ENCODE measurements around the gene LCN6.
"Not testable (repeated sequence)": the region's sequence is repeated elsewhere in the genome, so short reads cannot be mapped to it uniquely, and the experiment has no call there.

Gene LCN6

GRCh38 chr9:136722093-136722968, 26.0 kb downstream of the LCN6 start:
- no peak for DNase-seq

- DNase-seq = no peak
Observed at GRCh38 chr9:136721339-136722092, 26.8 kb downstream of the LCN6 start.

- no peak for DNase-seq
Observed at GRCh38 chr9:136720898-136721338, 27.4 kb downstream of the LCN6 start.

- no peak for DNase-seq
Observed at GRCh38 chr9:136720251-136720897, 28.0 kb downstream of the LCN6 start.

GRCh38 chr9:136719195-136719880, 29.0 kb downstream of the LCN6 start:
- DNase-seq = peak; percentile 35

- DNase-seq = no peak
Observed at GRCh38 chr9:136718345-136719194, 29.8 kb downstream of the LCN6 start.

DNA sequence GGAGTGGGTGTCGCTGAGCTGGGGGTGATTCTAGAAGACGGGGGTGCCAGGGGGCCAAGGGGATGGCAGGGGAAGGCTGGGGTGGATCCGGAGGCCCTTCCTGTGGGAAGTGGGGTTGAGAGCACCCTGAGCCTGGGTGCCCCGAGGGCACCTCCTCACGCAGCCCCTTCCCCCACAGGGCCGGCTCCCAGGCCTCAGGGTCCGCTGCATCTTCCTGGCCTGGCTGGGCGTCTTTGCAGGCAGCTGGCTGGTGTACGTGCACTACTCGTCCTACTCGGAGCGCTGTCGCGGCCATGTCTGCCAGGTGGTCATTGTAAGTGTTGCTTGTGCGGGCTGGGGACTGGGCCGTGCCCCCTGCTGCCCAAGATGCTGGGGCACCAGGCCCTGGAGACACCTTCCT, 30.9 kb downstream of the LCN6 start:
- no peak for DNase-seq

- no peak for DNase-seq
Observed at GRCh38 chr9:136714893-136715274, 33.4 kb downstream of the LCN6 start.

- no peak for DNase-seq
Observed at GRCh38 chr9:136714096-136714892, 34.0 kb downstream of the LCN6 start.

DNA sequence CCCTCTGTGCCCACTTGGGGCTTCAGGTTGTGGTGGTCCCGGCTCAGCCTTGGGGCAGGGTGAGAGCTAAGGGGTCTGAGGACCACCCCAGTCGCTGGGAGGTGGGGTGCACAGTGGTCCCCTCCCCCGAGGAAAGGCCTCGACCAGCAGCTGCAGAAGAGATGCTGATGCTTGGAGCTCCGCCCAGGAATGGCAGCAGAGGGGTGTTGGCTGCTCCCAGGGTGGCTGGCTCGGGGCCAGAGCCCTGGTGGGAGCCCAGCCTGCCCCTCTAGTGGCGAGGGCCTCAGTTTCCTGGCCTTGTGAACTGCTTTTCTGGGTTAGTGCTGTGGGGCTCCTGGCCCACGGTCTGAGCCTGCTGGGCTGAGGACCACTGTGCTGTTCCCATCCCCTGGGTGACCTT, 34.8 kb downstream of the LCN6 start:
- no peak for DNase-seq

DNA sequence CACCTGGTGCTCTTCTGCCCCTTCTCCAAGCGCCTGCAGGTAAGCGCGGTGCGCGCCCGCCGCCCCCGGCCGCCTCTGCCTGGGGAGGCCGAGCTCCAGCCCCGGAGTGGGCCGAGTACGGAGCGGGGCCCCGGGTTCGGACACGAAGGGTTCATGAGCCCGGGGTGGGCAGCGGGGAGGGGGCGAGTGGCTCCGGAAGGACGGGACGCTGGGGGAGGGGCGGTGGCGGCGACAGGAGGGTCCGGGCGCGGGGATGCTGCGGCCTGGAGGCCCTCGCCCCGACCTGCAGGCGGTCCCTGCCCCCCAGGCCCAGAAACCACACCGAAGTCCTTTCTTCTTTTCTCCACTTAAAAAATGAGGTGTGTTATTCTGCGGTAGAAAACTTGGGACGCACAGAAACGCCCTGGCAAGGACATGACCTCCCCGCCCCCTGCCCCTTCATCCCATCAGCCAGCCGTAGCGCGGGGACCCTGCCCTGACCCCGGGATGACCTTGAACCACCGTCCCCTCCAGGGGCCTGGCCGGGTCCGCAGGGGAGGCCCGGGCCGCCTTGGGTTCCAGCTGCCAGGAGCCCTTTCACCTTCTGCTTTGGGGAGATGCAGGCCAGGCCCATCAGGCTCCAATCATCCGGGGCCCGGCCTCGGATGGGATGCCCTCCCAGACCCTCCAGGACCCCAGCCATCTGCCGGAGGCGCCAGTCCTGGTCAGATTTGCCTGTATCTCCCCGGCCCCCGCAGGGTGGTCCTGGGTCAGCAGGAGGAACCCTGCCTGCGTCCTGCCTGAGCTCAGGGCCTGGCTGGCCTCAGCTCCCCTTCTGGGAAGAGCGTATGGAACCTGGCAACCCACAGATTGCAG, 35.4 kb downstream of the LCN6 start:
- no peak for DNase-seq

DNA sequence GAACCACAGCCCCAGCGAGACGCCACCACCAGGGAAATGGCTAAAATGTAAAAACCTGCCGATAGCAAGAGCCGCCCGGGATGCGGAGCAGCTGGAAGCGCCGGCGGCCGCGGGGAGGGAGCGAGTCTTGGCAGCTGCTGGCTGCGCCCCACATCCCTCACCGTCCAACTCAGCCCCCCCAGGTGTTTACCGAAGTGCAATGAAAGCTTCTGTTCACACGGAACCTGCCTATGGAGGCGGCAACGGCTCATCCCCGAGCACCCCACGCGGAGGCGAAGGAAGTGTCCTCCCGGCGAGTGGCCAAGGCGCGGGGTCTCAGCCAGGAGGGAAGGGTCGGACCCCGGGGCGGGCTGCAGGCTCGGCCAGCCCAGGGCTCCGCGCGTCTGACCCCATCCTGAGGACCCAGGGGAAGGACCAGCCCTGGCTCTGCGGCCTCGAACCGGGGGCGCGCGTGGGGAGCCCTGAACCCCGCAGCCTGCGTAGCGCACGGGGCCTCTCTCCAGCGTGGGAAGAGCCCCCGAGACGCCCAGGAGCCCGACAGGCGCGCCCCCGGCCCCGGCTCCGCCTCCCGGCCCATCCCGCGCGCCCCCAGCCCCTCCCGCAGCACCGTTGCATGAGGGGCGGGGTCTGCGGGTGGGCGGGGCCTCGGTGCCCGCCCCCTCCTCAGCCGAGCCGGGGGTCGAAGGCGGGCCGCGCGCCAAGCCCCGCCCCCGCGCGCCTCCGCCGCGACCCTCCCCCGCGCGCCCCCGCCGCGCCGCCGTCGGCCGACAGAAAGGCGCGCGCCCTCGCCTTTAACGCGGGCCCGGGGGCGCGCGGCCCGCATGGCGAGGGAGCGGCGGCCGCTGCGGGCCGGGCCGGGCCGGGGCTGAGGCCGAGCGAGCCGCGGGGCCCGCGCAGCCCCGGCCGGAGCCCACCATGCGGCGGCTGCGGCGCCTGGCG, 36.3 kb downstream of the LCN6 start, which contains the start of gene DIPK1B:
Gene DIPK1B (plus strand): TSS at position 822 of the 939 bp plus-strand sequence. CDS start 94 bp downstream, at position 916.
- no peak for DNase-seq

DNA sequence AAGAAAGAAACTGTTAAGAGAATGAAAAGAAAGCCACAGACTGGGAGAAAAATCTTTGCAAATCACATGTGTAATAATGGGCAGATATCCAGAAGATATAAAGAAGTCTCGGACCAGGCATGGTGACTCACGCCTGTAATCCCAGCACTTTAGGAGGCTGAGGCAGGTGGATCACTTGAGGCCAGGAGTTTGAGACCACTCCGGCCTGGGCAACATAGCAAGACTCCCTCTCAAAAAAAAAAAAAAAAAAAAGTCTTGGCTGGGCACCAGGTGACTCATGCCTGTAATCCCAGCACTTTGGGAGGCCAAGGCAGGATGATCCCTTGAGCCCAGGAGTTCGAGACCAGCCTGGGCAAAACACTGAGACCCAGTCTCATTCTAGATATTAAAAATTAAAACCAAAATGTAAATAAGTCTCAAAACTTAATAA, 37.1 kb downstream of the LCN6 start:
- not testable (repeated sequence) for DNase-seq

DNA sequence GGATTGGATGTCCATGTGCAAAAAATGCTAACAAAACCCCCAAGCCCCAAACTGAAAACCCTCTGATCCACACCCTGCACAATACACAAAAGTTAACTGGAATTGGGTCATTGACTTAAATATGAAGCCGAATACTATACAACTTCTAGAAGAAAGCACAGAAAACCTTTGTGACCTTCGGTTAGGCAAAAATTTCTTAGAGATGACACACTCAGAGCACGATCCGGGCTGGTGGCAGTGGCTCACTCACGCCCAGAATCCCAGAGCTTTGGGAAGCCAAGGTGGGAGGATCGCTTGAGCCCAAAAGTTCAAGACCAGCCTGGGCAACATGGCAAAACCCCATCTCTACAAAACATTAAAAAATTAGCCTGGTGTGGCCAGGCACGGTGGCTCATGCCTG, 37.8 kb downstream of the LCN6 start:
- no peak for DNase-seq

DNA sequence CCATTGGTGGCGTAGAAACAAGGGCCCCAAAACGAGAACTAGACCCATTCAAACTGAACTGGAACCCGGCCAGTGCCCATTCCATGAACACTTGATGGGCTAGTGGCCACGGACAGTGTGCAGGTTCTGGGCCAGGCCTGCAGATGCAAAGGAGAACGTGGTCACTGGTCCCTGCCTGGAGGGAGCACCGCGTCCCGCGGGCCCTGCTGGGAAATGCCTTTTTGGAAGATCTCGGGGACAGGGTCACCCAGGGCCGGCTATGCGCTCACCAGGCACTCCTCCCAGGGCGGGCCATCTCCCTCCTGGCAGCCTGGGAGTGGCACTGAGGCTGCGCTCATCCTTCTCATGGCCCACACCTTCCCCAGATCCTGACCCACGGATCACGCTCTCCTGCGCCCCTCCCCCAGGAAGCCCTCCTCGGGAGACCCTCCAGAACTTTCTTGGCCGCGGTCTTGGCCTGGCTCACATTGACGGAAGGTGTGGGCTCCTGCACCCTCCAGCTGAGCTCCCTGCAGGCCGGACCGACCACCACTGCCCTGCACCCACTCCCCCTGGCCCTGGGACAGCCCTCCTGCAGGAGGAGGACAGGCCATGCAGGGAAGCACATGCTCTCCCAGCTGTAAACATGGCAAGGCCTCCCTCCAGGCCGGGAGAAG, 38.7 kb downstream of the LCN6 start:
- no peak for DNase-seq

DNA sequence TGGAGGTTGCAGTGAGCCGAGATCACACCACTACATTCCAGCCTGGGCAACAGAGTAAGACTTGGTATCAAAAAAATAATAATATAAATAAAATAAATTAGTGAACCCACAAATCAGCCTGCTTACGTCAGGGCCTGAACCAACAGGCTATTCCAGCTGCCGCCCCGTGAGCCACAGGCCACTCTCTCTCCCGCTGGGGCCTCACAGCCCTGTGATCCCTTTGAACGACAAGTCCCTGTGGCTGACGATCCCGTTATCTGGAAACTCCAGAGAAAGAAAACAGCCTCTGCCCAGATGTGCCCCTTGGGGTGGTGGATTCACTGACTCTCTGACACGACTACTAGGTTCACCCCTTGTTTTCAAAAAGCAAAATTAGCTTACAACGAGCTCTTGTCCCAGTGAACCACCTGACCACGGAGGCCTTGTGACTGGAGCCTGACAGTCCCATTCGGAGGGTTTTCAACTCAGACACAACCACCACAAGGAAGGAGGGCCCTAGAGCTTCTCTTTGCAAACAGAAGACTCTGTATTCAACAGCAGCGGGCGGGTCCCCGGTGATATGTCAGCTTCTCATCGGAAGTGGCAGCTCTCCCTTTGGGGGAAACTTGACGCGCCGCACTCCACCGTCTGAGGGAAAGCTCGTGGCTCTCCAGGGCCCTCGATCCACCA, 40.3 kb downstream of the LCN6 start:
- no peak for DNase-seq

GRCh38 chr9:136707011-136707410, 41.3 kb downstream of the LCN6 start:
- DNase-seq = no peak

- DNase-seq = no peak
Observed at GRCh38 chr9:136705564-136705963, 42.8 kb downstream of the LCN6 start.
